Measurements from ENCODE around the gene APOBEC3F. TPM values are rescaled to one million over a fixed set of nuclear protein-coding genes. Genes with fewer than 3 reads are reported as not detected.

APOBEC3F gene
- total RNA-seq, 1 experiment from 2014 or later = 28.3 TPM

DNA sequence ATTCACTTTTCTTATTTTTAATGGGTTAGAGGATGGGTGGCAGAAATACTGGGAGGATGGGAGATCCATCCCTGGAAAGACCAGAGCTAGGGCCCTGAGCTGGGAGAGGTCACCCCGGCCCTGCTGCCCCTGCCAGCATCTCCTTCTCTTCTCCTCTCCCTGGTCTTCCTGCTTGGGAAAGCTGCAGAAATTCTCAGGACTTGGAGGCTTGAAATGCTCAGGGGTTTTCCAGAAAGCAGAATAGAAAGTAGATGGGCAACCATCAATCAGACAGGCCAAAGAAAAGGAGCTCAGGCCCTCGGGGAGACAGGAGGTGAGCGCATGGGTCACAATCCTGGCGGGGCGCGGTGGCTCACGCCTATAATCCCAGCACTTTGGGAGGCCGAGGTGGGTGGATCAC, 57.9 kb downstream of the APOBEC3F start:
- ChIA-PET CTCF (interaction anchor here (0.9 kb wide), 1 partner anchor 23 kb away, joined by 3 read pairs; no protein-coding TSS in a partner anchor), POLR2A (ENCODE audit: unreplicated experiment) (interaction anchor here (0.6 to 0.8 kb wide), 2 partner anchors 312 to 859 kb away, joined by 4 to 8 read pairs; no protein-coding TSS in a partner anchor)
- H3F3A ChIP-seq (ENCODE audit: insufficient read depth, low read depth) = peaks cover 29% of the 10 kb centered on the region
- peak overlapping the region; percentile 70 for H3K4me2 ChIP-seq
- DNase-seq = no peak
- no TSS peak for BruUV-seq (replicated peaks)
- H3K4me3 ChIP-seq = no peak overlapping the region
- H3K27me3 ChIP-seq (ENCODE audit: insufficient read depth, low read depth) = no peaks in the 10 kb centered on the region
- H3K4me1 ChIP-seq (replicated peaks; ENCODE audit: insufficient read depth) = peaks cover 55% of the 10 kb centered on the region
- 0 out of 2 replicates have a peak overlapping the region, but pooled peaks have one; percentile 62 for H3K27ac ChIP-seq
- no peaks in the 10 kb centered on the region for H3K9me2 ChIP-seq (ENCODE audit: insufficient read depth)
- no peak for TF ChIP-seq CTCF (conservative IDR thresholded peaks at IDR 0.05)
- no peak for TF ChIP-seq EZH2 (IDR thresholded peaks at IDR 0.05; ENCODE audit: low read depth)
- H3K36me3 ChIP-seq (ENCODE audit: low read depth) = no peaks in the 10 kb centered on the region
- intact Hi-C loops (cut with micrococcal nuclease; ENCODE audit: unreplicated experiment) = loop anchor here (5.0 kb wide), 1 partner anchor 76 kb away; the partner anchor contains the start of gene APOBEC3D
- no peaks in the 10 kb centered on the region for H3K79me2 ChIP-seq (ENCODE audit: low read depth)
- H3K9me3 ChIP-seq (ENCODE audit: insufficient read depth, low read depth) = no peaks in the 10 kb centered on the region
- no peak overlapping the region for H2AFZ ChIP-seq
- no peaks in the 10 kb centered on the region for H4K20me1 ChIP-seq (ENCODE audit: insufficient read depth)

GRCh38 chr22:39101226-39101625, 60.6 kb downstream of the APOBEC3F start:
- TF ChIP-seq EZH2 (IDR thresholded peaks at IDR 0.05; ENCODE audit: low read depth) = no peak
- no peak for TF ChIP-seq CTCF (conservative IDR thresholded peaks at IDR 0.05)
- DNase-seq = no peak
- Histone ChIP-seq H3K9me3 (ENCODE audit: insufficient read depth, low read depth) (no peaks in the 10 kb centered on the region), H3K27me3 (ENCODE audit: insufficient read depth, low read depth) (no peaks in the 10 kb centered on the region), H3K36me3 (ENCODE audit: low read depth) (no peaks in the 10 kb centered on the region), H3K79me2 (ENCODE audit: low read depth) (no peaks in the 10 kb centered on the region), H3K4me2 (no peak overlapping the region), H3K27ac (no peak overlapping the region), H3K4me1 (replicated peaks; ENCODE audit: insufficient read depth) (peaks cover 32% of the 10 kb centered on the region), H3K4me3 (no peak overlapping the region), H3F3A (ENCODE audit: insufficient read depth, low read depth) (peaks cover 32% of the 10 kb centered on the region), H3K9me2 (ENCODE audit: insufficient read depth) (no peaks in the 10 kb centered on the region), H2AFZ (no peak overlapping the region), H4K20me1 (ENCODE audit: insufficient read depth) (no peaks in the 10 kb centered on the region)
- CTCF ChIA-PET = no interaction called here
- BruUV-seq (replicated peaks) = no TSS peak
- POLR2A ChIA-PET (ENCODE audit: unreplicated experiment) = no interaction called here
- intact Hi-C loops (cut with micrococcal nuclease; ENCODE audit: unreplicated experiment) = no loop called here

DNA sequence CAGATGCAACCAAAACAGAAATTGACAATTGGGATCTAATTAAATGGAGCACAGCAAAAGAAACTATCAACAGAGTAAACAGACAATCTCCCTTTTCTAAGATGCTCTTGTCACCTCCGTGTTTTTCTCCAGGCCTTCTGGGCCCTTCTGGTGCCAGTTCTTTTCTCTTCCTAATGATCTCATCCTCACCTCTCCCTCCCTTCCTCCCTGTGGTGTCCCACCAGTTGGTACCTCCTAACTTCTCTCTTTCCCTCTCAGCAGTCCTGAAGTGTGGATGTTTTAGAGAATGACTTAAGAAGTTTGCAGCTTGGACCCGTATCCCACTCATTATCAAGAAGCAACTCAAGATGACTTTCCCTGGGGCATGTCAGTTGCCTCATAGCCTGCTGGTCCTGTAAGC, 62.8 kb downstream of the APOBEC3F start:
- POLR2A ChIA-PET (ENCODE audit: unreplicated experiment) = no interaction called here

More for the DNA sequence above, 62.8 kb downstream of the APOBEC3F start:
- intact Hi-C loops (cut with micrococcal nuclease; ENCODE audit: unreplicated experiment) = no loop called here
- Histone ChIP-seq H3K36me3 (ENCODE audit: low read depth) (no peaks in the 10 kb centered on the region), H4K20me1 (ENCODE audit: insufficient read depth) (no peaks in the 10 kb centered on the region), H3K4me3 (no peak overlapping the region), H3K27me3 (ENCODE audit: insufficient read depth, low read depth) (no peaks in the 10 kb centered on the region), H3K9me2 (ENCODE audit: insufficient read depth) (no peaks in the 10 kb centered on the region), H3K79me2 (ENCODE audit: low read depth) (no peaks in the 10 kb centered on the region), H3K4me2 (no peak overlapping the region), H3K9me3 (ENCODE audit: insufficient read depth, low read depth) (no peaks in the 10 kb centered on the region), H3F3A (ENCODE audit: insufficient read depth, low read depth) (peaks cover 16% of the 10 kb centered on the region), H3K4me1 (replicated peaks; ENCODE audit: insufficient read depth) (peaks cover 10% of the 10 kb centered on the region), H2AFZ (no peak overlapping the region), H3K27ac (no peak overlapping the region)
- BruUV-seq (replicated peaks) = no TSS peak
- no peak for TF ChIP-seq EZH2 (IDR thresholded peaks at IDR 0.05; ENCODE audit: low read depth)
- no peak for TF ChIP-seq CTCF (conservative IDR thresholded peaks at IDR 0.05)
- CTCF ChIA-PET = no interaction called here
- DNase-seq = no peak

Other genes starting within 250 kb of the APOBEC3F start
- gene DNAL4, start 246.7 kb upstream of the APOBEC3F start, total RNA-seq (2021) = 50.3 and 53.0 TPM in 2 replicates
- 14.7 and 23.8 TPM in 2 replicates for gene NPTXR, start 196.8 kb upstream of the APOBEC3F start, total RNA-seq (2021)
- 131 and 136 TPM in 2 replicates for gene CBX6, start 168.6 kb upstream of the APOBEC3F start, total RNA-seq (2021)
- not detected in 2 replicates for gene APOBEC3A, start 83.3 kb upstream of the APOBEC3F start, total RNA-seq (2021)
- gene APOBEC3B, start 58.5 kb upstream of the APOBEC3F start, total RNA-seq (2021) = 66.5 and 83.6 TPM in 2 replicates
- gene APOBEC3C, start 26.6 kb upstream of the APOBEC3F start, total RNA-seq (2021) = 64.6 and 66.5 TPM in 2 replicates
- 23.7 and 33.6 TPM in 2 replicates for gene APOBEC3D, start 19.7 kb upstream of the APOBEC3F start, total RNA-seq (2021)
- gene APOBEC3G, start 36.4 kb downstream of the APOBEC3F start, total RNA-seq (2021) = 9.5 and 14.0 TPM in 2 replicates
- 1.5 and 2.5 TPM in 2 replicates for gene APOBEC3H, start 56.4 kb downstream of the APOBEC3F start, total RNA-seq (2021)
- gene CBX7, start 111.8 kb downstream of the APOBEC3F start, total RNA-seq (2021) = 28.2 and 29.1 TPM in 2 replicates
- 35.5 and 39.7 TPM in 2 replicates for gene PDGFB, start 204.1 kb downstream of the APOBEC3F start, total RNA-seq (2021)

Measured in PC-9 (cell line).